Mammary epithelial cell (primary cell): Measurements from ENCODE around the gene HOXD8.
A peak's percentile ranks its signal among the peaks of the same experiment; 100 is the strongest.

Experiments
- CTCF ChIP-seq, 2 donors: IDR thresholded peaks in 1 of 2; conservative IDR thresholded peaks in 1 of 2; 2 replicates each; pipeline ENCODE4 v1.5.1; 2011 to 2012; ENCODE audit warnings: inconsistent platforms in 2 of 2, low read length in 2 of 2, mild to moderate bottlenecking in 2 of 2, control low read depth in 1 of 2, low read depth in 1 of 2; ENCODE audit not compliant: insufficient read depth in 1 of 2; ENCODE audit errors: extremely low read depth in 1 of 2
- EZH2 ChIP-seq: IDR thresholded peaks from 2 replicates; pipeline ENCODE4 v1.6.1; 2012; ENCODE audit warnings: low read length, inconsistent platforms, borderline replicate concordance

DNA sequence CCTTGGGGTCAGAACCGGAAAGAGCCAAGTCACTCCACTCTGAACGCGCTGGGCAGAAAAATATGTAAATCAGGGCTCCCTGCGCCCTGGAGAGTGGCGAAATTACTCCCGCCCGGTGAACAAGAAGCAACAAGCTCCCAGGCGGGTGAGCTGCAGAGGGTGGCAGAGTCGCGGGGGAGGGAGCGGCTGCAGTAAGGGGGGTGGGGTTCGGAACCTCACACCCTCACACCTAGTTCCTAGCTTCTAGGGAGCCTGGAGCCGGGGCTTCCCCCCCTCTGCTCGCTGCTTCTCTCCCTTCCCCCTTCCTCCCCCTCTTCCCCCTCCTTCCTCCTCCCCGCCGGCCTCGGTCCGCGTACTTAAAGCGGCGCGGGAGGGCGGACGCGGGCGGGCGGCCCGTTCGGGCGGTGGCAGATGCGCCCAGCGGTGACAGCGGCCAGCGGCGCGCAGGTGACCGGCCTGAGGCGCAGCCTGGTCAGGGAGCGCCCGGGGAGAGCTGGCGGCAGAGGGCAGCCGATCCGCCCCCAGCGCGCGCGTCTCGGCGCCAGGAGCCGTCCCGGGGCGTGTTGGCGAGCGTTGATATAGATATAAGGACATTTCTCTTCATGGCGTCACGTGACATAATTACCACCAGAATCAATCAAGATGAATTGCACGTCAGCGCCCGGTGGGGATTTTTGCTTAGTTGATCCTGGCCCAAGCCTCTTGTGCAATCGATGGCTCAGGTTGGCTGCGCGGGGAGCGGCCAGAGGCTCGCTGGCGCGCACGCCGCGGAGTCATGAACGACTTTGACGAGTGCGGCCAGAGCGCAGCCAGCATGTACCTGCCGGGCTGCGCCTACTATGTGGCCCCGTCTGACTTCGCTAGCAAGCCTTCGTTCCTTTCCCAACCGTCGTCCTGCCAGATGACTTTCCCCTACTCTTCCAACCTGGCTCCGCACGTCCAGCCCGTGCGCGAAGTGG is 22.6 kb upstream of the HOXD8 start, which contains the start of gene HOXD11:
- TF ChIP-seq CTCF (conservative IDR thresholded peaks at IDR 0.05 in 1 of 2, IDR thresholded peaks at IDR 0.05 in 1 of 2; ENCODE audit: extremely low read depth in 1 of 2, insufficient read depth in 1 of 2, low read depth in 1 of 2, low read length in 2 of 2) (no peak), EZH2 (peak; percentile 93)
